Activated CD4-positive, alpha-beta T cell treated with anti-CD3 and anti-CD28 coated beads, Interleukin-2, amount 50 U/mL, for 4 hours (primary cell): ENCODE data around the gene CDH11.

Experiments
- DNase-seq, 2 experiments: peaks; one replicate each; pipeline ENCODE4 v3.0.0-alpha.2; 2020

The CDH11 gene

DNA sequence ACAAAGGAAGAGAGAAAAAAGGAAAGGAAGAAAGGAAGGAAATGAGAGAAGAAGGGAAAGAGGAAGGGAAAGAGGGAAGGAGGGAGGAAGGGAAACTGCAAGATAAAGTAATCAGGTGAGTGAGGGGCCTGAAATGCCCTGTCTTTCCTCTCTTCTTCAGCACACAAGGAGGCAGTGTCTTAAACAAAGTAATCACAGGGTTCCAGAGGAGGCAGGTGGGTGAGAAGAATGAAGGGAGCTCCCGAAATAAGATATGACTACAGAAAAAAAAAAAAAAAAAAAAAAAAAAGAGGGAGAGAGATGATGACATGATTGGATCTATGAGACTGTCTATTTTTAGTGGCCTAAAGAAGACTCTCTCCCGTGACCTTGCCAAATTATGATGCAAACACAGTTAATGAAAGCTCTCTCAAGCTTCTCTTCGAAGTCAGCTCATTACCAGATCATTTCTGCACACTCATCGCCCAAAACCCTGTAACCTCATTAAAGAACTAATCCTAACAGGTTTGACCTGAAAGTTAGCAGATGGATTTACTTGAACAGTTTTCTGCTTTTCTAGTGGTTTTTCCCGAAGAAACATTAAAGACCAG is 53.6 kb downstream of the CDH11 start:
- DNase-seq: no peak

GRCh38 chr16:65066651-65067050 is 55.2 kb downstream of the CDH11 start:
- no peak for DNase-seq

DNA sequence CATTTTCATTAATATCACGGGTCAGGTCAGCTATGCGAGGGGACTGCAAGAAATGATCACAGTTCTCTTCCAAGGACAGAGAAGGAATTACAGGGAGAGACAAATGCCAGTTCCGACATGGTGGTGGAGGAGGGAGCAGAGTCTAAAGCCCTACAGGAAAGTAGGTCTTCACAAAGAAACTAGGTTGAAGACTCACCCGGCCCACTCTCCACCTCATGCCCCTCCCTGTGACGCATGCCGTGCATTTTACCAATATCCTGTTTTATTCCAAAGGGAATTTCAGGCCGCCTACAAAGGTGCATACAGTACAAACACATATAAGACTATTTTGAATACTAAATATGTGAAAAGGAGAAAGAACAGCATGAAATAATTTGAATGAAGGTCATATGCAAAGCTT is 56.8 kb downstream of the CDH11 start:
- DNase-seq: no peak

GRCh38 chr16:65064131-65064530 is 57.7 kb downstream of the CDH11 start:
- no peak for DNase-seq

GRCh38 chr16:65062736-65063583 is 58.9 kb downstream of the CDH11 start:
- no peak for DNase-seq

- DNase-seq: no peak
Measured at GRCh38 chr16:65061935-65062518, 59.8 kb downstream of the CDH11 start.

GRCh38 chr16:65061263-65061662 is 60.6 kb downstream of the CDH11 start:
- no peak for DNase-seq

- no peak for DNase-seq
Measured at GRCh38 chr16:65059406-65059980, 62.4 kb downstream of the CDH11 start.

DNA sequence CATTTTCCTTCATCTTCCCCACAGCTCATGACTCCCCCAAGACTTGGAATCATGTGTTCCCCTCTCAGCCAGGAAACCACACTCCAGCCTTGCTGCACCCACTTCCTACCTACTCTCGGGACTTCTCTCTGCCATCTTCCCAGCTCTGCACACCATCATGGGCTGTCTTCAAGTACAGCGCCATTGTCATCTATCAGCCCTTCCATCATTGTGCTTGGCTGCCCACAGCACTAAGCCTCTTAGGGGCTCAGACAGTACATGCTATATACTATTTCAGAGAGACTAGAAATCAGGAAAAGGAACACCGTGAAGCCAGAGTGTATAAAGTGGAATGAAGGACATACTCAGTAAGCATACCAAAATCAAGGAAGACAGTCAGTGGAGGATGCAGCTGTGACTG is 64.7 kb downstream of the CDH11 start:
- no peak for DNase-seq

DNA sequence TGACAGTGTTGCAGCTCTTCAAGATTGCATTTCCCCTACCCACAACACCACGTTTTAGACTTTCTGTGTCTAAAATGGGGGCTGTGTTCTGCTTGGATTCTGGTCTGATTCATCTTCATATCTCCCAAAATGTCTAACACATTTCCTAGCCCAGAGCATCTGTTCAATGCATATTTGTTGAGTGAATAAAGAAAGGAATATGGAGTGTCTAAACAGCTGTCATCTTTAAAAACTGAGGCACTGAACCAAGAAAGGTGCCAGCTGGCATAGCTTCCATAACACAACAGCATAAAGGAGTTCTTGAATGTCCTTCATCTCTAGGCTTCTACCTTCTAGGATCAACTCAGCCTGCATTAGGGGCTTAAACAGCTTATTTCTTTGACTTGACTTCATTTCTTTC is 67.4 kb downstream of the CDH11 start:
- DNase-seq: no peak

DNA sequence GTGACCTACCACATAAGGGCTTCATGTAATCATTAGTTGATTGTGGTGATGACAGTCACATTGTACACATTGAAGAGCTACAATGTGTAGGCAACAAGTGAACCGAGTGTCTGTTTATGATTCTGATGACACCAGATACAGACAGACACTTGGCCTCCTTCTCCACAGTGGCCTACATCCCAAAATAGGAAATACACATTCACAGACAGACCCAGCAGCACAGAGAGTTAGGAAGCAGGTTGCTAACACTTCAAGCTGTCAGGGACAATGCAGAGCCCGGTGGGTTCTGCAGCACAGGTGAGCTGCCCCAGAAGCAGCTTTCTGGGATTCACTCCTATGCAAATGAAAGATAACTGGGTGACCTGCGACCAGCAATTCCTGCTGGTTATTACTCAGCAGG is 72.2 kb downstream of the CDH11 start:
- DNase-seq: no peak

- no peak for DNase-seq
Measured at GRCh38 chr16:65045961-65046360, 75.9 kb downstream of the CDH11 start.

DNA sequence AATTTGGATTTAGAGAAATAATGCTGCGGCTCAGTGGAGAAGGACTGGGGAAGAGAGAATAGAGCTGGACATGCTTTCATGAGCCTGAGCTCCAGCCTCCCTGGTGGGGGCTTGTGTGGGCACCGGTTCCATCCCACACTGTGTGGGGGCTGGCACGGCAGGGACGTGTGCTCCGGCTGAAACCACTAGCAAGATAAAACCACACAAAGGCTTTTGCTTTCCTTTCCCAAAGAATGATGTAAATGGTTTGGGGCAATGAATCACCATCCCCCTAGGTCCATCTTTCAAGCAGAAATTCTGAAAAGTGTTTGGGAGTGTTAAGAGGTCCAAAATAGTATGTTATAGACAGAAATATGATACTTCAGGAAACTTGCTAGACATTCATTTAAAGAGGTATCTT is 77.0 kb downstream of the CDH11 start:
- DNase-seq: no peak

- DNase-seq: no peak
Measured at GRCh38 chr16:65044026-65044425, 77.8 kb downstream of the CDH11 start.

DNA sequence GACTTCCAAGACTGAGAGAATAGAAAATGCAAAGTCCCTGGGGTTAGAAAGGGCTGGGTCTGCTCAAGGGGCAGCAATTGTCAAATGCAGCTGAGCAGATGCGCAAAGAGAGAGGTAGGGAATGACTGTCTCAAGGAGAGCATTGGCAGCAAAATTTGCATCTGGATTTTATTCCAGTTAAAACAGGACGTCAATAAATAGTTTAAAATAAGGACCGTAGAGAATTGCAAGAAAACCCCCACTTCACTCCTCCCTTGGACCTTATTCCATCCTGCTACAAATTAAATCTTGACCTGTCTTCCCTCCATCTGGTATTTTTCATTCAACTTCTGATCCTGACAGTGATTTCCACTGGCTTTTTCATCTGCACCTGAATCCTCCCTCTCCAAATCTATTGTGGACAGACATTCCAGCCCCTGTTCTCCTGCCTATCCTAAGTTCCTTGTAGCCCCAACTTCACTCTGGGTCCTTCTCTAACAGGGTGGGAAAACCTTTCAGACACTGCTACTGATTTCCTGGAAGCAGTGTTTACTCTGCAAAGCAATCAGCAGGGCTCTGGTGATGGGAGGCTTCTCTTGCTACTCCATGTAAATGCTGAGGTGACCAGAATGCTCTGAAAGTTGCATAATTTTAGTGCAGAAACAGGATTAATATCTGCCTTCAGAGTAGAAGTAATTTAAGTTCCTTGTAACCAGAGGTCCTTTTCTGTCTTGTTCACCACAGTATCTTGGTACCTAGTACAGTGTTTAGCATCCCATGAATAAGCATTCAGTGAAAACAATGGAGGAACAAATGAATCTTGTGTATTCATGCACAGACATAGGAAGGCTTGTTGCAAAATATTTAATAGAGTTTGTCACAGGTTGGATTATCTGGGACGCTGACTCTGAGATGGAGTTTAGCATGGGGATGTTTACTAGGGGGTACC is 79.2 kb downstream of the CDH11 start:
- no peak for DNase-seq

DNA sequence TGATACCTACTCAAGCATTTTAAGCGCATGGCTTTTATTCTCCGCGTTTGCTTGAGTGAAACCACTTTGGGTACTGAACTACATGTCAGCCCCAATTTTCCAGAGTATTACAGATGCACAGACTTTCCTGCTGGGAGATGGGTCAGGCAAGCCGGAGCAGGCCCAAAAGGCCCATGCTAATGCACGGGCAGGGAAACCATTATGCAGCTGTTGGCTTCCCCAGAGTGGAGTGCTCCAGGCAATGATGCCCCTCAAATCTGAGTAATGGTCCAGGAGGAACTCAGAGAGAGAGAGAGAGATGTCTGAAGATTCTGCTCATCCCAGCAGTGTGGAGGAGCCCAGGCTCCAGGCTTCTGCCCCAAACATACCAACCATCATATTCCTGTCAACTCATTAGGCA is 80.2 kb downstream of the CDH11 start:
- no peak for DNase-seq

DNA sequence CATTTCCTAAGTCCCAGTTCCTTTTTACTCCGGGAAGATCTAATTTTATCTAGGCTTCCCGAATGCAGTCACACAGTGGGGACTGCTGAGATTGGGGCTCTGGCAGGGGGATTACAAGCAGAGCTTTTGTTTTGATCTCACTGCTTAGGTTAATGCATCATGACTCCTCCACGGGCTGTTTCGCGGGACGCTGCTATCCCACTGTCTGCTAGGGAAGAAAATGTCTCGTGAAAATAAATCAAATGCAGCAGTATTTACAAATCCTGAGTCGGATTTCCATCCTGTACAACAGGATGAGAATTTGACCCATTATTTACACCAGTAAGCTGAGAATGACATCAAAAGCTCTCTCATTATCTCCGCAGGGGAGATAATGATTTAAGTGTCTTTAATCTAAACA is 83.8 kb downstream of the CDH11 start:
- DNase-seq: no peak

GRCh38 chr16:65037556-65037955 is 84.3 kb downstream of the CDH11 start:
- DNase-seq: no peak

DNA sequence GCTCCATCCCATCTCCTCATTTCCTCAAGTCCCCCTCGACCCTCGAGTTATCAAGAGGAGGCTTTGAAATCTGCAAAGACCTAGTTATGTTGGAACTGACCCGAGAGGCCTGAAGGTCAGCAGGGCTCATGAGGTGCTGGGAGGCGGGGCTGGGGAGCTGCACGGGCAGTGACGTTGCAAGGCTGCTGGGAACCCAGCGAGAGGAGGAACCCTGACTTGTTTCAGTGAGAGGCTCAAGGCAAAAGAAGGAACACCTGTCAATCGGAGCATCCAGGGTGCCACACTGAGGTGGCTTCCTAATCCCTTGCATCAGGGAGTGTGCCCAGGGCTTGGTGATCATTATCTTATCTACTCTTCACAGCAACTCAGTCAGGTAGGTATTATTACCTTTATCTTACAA is 86.9 kb downstream of the CDH11 start:
- DNase-seq: no peak

DNA sequence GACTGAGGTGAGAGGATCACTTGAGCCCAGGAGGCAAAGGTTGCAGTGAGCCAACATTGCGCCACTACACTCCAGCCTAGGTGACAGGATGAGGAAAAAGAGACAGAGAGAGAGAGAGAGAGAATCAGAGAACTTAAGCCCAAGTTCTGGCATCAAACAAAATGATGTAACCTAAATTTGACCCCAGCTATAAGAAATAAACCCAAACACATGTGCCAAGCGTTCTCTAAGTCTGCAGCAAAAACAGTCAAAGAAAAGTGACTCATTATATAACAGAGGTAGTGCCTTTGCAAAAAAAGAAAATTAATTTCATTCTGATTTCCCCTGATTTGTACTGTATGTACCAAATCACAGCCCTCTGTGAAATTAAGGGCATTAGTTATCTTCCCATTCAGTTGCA is 89.5 kb downstream of the CDH11 start:
- DNase-seq: no peak

GRCh38 chr16:65024767-65025178 is 97.1 kb downstream of the CDH11 start:
- no peak for DNase-seq

GRCh38 chr16:65023802-65024201 is 98.1 kb downstream of the CDH11 start:
- no peak for DNase-seq
